DND-41 (cell line): Measurements from ENCODE around the gene USP35.

Source experiments
- ATAC-seq: fragments of 200-7000 bp; cut with Tn5 transposase; 3 replicates; pipeline ENCODE4 v1.9.1; 2021; ENCODE audit warnings: low read depth; ENCODE audit not compliant: insufficient read depth
- DNase-seq: peaks from one replicate; pipeline ENCODE4 v3.0.0-alpha.2; 2020
- H2AFZ ChIP-seq: 2 replicates; pipeline ENCODE4 v1.6.0; 2012; ENCODE audit warnings: low read depth, low read length
- H3K27ac ChIP-seq: 2 replicates; pipeline ENCODE4 v1.5.1; 2012; ENCODE audit warnings: low read length, inconsistent platforms
- H3K27me3 ChIP-seq: fragments of 200-600 bp; sonication (generic); 2 replicates; pipeline ENCODE4 v1.6.0; 2012; ENCODE audit warnings: low read length, mild to moderate bottlenecking, inconsistent platforms; ENCODE audit not compliant: insufficient read depth, poor library complexity
- H3K36me3 ChIP-seq: 2 replicates; pipeline ENCODE4 v1.5.1; 2012; ENCODE audit warnings: low read length, inconsistent platforms; ENCODE audit not compliant: insufficient read depth
- H3K4me1 ChIP-seq: 2 replicates; pipeline ENCODE4 v1.5.1; 2012; ENCODE audit warnings: mild to moderate bottlenecking, low read length; ENCODE audit not compliant: insufficient read depth
- H3K4me2 ChIP-seq: 2 replicates; pipeline ENCODE4 v1.6.0; 2012; ENCODE audit warnings: mild to moderate bottlenecking, moderate library complexity, low read length, inconsistent platforms; ENCODE audit not compliant: insufficient read depth
- H3K4me3 ChIP-seq, 2 experiments: fragments of 200-600 bp in 1 of 2; shearing (Covaris generic) in 1 of 2; 2 replicates each; pipeline ENCODE4 v1.5.1; 2012 to 2016; ENCODE audit warnings: inconsistent platforms in 2 of 2, low read length in 2 of 2, mild to moderate bottlenecking in 2 of 2, low read depth in 1 of 2, moderate library complexity in 1 of 2
- H3K79me2 ChIP-seq: 2 replicates; pipeline ENCODE4 v1.6.0; 2012; ENCODE audit warnings: low read length, inconsistent platforms; ENCODE audit not compliant: insufficient read depth
- H3K9ac ChIP-seq: 2 replicates; pipeline ENCODE4 v1.6.0; 2012; ENCODE audit warnings: low read depth, mild to moderate bottlenecking, inconsistent platforms, low read length, moderate library complexity
- H3K9me3 ChIP-seq: 2 replicates; pipeline ENCODE4 v1.5.1; 2012; ENCODE audit warnings: low read length, moderate library complexity, mild to moderate bottlenecking, inconsistent platforms; ENCODE audit not compliant: insufficient read depth, severe bottlenecking
- H4K20me1 ChIP-seq: 2 replicates; pipeline ENCODE4 v1.6.0; 2012; ENCODE audit warnings: low read length; ENCODE audit not compliant: insufficient read depth
- CTCF ChIP-seq: IDR thresholded peaks from 2 replicates; pipeline ENCODE4 v1.5.1; 2012; ENCODE audit warnings: borderline replicate concordance, low read length, moderate library complexity, mild to moderate bottlenecking; ENCODE audit not compliant: poor library complexity, severe bottlenecking; ENCODE audit errors: extremely low read depth
- EZH2 ChIP-seq: IDR thresholded peaks from 3 replicates; pipeline ENCODE4 v1.6.1; 2012; ENCODE audit warnings: borderline replicate concordance, low read depth, mild to moderate bottlenecking, moderate library complexity, low read length, inconsistent platforms; ENCODE audit not compliant: severe bottlenecking

Gene USP35

GRCh38 chr11:78226684-78227680, 38.3 kb downstream of the USP35 start:
- Histone ChIP-seq H3K27me3 (no peaks in the 10 kb centered on the region), H3K4me2 (no peak overlapping the region), H2AFZ (no peak overlapping the region), H4K20me1 (no peaks in the 10 kb centered on the region), H3K9ac (no peak overlapping the region), H3K36me3 (peaks cover 86% of the 10 kb centered on the region), H3K9me3 (no peaks in the 10 kb centered on the region), H3K4me1 (peaks cover 35% of the 10 kb centered on the region), H3K79me2 (peaks cover 70% of the 10 kb centered on the region), H3K4me3 (no peak overlapping the region), H3K27ac (peak overlapping the region; percentile 47)
- no peak for DNase-seq
- TF ChIP-seq CTCF: no peak
- no peak for ATAC-seq

- Histone ChIP-seq H4K20me1 (no peaks in the 10 kb centered on the region), H3K4me1 (peaks cover 37% of the 10 kb centered on the region), H3K4me2 (no peak overlapping the region), H3K79me2 (peaks cover 78% of the 10 kb centered on the region), H2AFZ (no peak overlapping the region), H3K36me3 (peaks cover 86% of the 10 kb centered on the region), H3K9ac (no peak overlapping the region), H3K27me3 (no peaks in the 10 kb centered on the region), H3K9me3 (no peaks in the 10 kb centered on the region), H3K4me3 (no peak overlapping the region), H3K27ac (peak overlapping the region; percentile 47)
- DNase-seq (no peak), ATAC-seq (no peak)
- TF ChIP-seq CTCF: no peak
- no peak for TF ChIP-seq EZH2
Observed at GRCh38 chr11:78227921-78228320, 39.2 kb downstream of the USP35 start.

GRCh38 chr11:78228467-78228866, 39.7 kb downstream of the USP35 start:
- Histone ChIP-seq H3K4me3 (no peak overlapping the region), H3K9me3 (no peaks in the 10 kb centered on the region), H4K20me1 (no peaks in the 10 kb centered on the region), H3K79me2 (peaks cover 79% of the 10 kb centered on the region), H3K4me1 (peaks cover 37% of the 10 kb centered on the region), H3K27ac (peak overlapping the region; percentile 47), H3K4me2 (no peak overlapping the region), H2AFZ (no peak overlapping the region), H3K9ac (no peak overlapping the region), H3K27me3 (no peaks in the 10 kb centered on the region), H3K36me3 (peaks cover 86% of the 10 kb centered on the region)
- TF ChIP-seq CTCF (peak; percentile 74), EZH2 (no peak)
- DNase-seq (peak; percentile 55), ATAC-seq (peak; percentile 75)
